ENCODE measurements around the gene RPS16.

RPS16 gene

DNA sequence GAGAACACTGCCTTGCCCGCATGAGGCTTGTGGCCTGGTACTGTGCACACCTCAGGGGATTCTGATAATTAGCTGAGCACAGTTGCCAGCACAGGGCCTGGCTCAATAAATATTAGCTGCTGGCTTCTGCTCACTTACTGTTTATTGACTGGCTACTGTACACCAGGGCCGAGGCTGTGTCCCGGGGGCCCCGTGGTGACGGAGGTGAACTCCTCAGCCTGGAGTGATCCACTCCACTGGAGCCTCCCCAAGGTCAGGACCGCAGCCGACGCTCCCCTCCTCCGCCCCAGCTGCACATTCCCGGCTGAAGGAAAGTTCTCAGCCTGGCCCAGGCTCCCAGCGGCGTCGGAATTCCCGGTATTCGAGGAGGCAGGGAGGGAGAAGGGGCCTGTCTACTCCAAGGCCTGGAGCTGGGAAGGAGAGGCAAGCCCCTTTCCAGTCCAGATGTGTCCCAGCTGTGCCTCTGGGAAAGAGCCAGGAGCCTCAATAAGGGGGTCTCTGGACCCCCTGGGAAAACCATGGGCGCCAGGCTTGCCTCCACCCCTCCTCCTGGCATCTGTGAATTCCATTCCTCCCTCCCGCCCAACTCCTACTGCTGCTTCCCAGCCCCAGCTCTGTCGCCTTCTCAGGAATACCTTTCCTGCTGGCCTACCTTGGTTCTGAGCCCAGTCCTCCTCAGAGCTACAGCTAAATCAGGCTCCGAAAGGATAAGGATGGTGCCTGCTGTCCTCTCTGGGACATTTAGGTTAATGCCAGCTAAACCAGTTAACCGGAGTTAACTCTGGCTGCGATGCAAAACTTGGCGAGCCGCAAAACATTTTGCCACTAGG is 7.3 kb downstream of the RPS16 start (continued):
- TF ChIP-seq ZBTB26 (tag by site-specific recombination; optimal IDR thresholded peaks at IDR 0.05), result no peak
- no peak for TF ChIP-seq ZNF169 (tag by site-specific recombination; IDR thresholded peaks at IDR 0.05)
- TF ChIP-seq ZNF341 (tag by site-specific recombination; IDR thresholded peaks at IDR 0.05; ENCODE audit: low read depth), result peak; percentile 24; the same call in 1 of the 2 replicates
- no peak for TF ChIP-seq ZNF561 (tag by site-specific recombination; IDR thresholded peaks at IDR 0.05; ENCODE audit: borderline replicate concordance)
- no peak for TF ChIP-seq ZNF558 (tag by site-specific recombination; IDR thresholded peaks at IDR 0.05)
- peak; percentile 40; the same call in 1 of the 2 replicates for TF ChIP-seq ZNF335 (tag by site-specific recombination; conservative IDR thresholded peaks at IDR 0.05)
- no peak for TF ChIP-seq TRIM28 (IDR thresholded peaks at IDR 0.05; ENCODE audit: borderline replicate concordance, low read length)
- no peak for TF ChIP-seq ZNF560 (tag by site-specific recombination; IDR thresholded peaks at IDR 0.05; ENCODE audit: borderline replicate concordance)
- no peak for TF ChIP-seq SP2 (tag by site-specific recombination; IDR thresholded peaks at IDR 0.05)
- no peak for TF ChIP-seq KLF9 (tag by site-specific recombination; IDR thresholded peaks at IDR 0.05; ENCODE audit: low read depth)
- TF ChIP-seq MEIS1 (CRISPR knock-in tag; IDR thresholded peaks at IDR 0.05; ENCODE audit: borderline replicate concordance), result no peak
- no peak for TF ChIP-seq ZNF404 (tag by site-specific recombination; IDR thresholded peaks at IDR 0.05)
- peak; percentile 83 for TF ChIP-seq GLIS1 (tag by site-specific recombination; IDR thresholded peaks at IDR 0.05)
- no peak for TF ChIP-seq ZNF114 (tag by site-specific recombination; IDR thresholded peaks at IDR 0.05)
- TF ChIP-seq, protein P1, sequence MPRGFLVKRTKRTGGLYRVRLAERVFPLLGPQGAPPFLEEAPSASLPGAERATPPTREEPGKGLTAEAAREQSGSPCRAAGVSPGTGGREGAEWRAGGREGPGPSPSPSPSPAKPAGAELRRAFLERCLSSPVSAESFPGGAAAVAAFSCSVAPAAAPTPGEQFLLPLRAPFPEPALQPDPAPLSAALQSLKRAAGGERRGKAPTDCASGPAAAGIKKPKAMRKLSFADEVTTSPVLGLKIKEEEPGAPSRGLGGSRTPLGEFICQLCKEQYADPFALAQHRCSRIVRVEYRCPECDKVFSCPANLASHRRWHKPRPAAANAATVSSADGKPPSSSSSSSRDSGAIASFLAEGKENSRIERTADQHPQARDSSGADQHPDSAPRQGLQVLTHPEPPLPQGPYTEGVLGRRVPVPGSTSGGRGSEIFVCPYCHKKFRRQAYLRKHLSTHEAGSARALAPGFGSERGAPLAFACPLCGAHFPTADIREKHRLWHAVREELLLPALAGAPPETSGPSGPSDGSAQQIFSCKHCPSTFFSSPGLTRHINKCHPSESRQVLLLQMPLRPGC (tag by site-specific recombination; IDR thresholded peaks at IDR 0.05), result peak; percentile 27; the same call in 1 of the 2 replicates
- TF ChIP-seq ZFP37 (tag by site-specific recombination; IDR thresholded peaks at IDR 0.05), result 0 out of 2 replicates have a peak, but pooled peaks have one; percentile 34
- peak; percentile 76 for TF ChIP-seq ZBTB6 (tag by site-specific recombination; IDR thresholded peaks at IDR 0.05)
- TF ChIP-seq ZBTB49 (tag by site-specific recombination; IDR thresholded peaks at IDR 0.05; ENCODE audit: low read depth), result no peak
- TF ChIP-seq ZNF394 (tag by site-specific recombination; IDR thresholded peaks at IDR 0.05; ENCODE audit: borderline replicate concordance), result no peak
- no peak for TF ChIP-seq PBX3 (CRISPR knock-in tag; IDR thresholded peaks at IDR 0.05)
- TF ChIP-seq ZNF768 (tag by site-specific recombination; IDR thresholded peaks at IDR 0.05), result no peak
- no peak for TF ChIP-seq ZNF221 (tag by site-specific recombination; IDR thresholded peaks at IDR 0.05; ENCODE audit: borderline replicate concordance)
- TF ChIP-seq ZNF423 (tag by site-specific recombination; IDR thresholded peaks at IDR 0.05), result no peak
- TF ChIP-seq BCL11B (tag by site-specific recombination; IDR thresholded peaks at IDR 0.05; ENCODE audit: low read depth), result no peak
- TF ChIP-seq ZBTB17 (tag by site-specific recombination; IDR thresholded peaks at IDR 0.05), result peak; percentile 21; the same call in 1 of the 2 replicates
- TF ChIP-seq, protein P2, sequence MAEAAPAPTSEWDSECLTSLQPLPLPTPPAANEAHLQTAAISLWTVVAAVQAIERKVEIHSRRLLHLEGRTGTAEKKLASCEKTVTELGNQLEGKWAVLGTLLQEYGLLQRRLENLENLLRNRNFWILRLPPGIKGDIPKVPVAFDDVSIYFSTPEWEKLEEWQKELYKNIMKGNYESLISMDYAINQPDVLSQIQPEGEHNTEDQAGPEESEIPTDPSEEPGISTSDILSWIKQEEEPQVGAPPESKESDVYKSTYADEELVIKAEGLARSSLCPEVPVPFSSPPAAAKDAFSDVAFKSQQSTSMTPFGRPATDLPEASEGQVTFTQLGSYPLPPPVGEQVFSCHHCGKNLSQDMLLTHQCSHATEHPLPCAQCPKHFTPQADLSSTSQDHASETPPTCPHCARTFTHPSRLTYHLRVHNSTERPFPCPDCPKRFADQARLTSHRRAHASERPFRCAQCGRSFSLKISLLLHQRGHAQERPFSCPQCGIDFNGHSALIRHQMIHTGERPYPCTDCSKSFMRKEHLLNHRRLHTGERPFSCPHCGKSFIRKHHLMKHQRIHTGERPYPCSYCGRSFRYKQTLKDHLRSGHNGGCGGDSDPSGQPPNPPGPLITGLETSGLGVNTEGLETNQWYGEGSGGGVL (tag by site-specific recombination; IDR thresholded peaks at IDR 0.05), result peak; percentile 37; the same call in 1 of the 2 replicates
- TF ChIP-seq ZNF302 (tag by site-specific recombination; IDR thresholded peaks at IDR 0.05; ENCODE audit: low read depth), result no peak
- peak; percentile 95 for TF ChIP-seq ZIC2 (tag by site-specific recombination; IDR thresholded peaks at IDR 0.05)
- no peak for TF ChIP-seq KLF8 (tag by site-specific recombination; IDR thresholded peaks at IDR 0.05)
- peak; percentile 19 for TF ChIP-seq SP7 (tag by site-specific recombination; IDR thresholded peaks at IDR 0.05)
- TF ChIP-seq OVOL3 (tag by site-specific recombination; IDR thresholded peaks at IDR 0.05), result no peak
